Measurements from ENCODE around the gene PKN2. TPM values are rescaled to one million over a fixed set of nuclear protein-coding genes. Genes with fewer than 3 reads are reported as not detected.

PKN2 gene
- total and polyA plus RNA-seq, 2 of the 4 experiments (the other 2 are of a cell fraction): 12.7 to 22.2 TPM

DNA sequence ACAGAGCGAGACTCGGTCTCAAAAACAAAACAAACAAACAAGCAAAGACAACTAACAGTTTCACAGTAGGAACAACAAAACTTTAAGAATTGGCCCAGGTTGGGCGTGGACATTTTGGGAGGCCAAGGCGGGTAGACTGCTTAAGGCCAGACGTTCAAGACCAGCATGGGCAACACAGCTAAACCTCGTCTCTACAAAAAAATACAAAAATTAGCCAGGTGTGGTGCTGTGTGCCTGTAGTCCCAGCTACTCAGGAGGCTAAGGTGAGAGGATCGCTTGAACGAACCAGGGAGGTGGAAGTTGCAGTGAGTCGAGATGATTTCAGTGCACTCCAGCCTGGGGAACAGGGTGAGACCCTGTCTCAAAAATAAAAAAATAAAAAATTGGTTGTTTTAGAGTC lies 193.8 kb downstream of the PKN2 start:
- Histone ChIP-seq H3K27me3 (ENCODE audit: control insufficient read depth, insufficient read depth, low read length) (no peaks in the 10 kb centered on the region), H3K56ac (ENCODE audit: extremely low read depth, insufficient read depth, low read length) (no peak overlapping the region), H3K9me3 (ENCODE audit: control insufficient read depth, insufficient read depth, low read length) (no peaks in the 10 kb centered on the region), H2AFZ (replicated peaks; ENCODE audit: low read length, poor library complexity) (no peak overlapping the region), H3K4ac (ENCODE audit: low read depth, low read length) (no peak overlapping the region), H2AK9ac (replicated peaks; ENCODE audit: low read depth, low read length, poor library complexity) (no peak overlapping the region), H3K23ac (ENCODE audit: low read depth, low read length) (no peak overlapping the region), H4K8ac (ENCODE audit: low read depth in 2 of 2, low read length in 2 of 2) (no peak overlapping the region), H4K20me1 (ENCODE audit: insufficient read depth, low read length) (0 out of 2 replicates have a peak, but pooled peaks cover 5% of the 10 kb centered on the region), H3K9me1 (ENCODE audit: insufficient read depth, low read length) (no peaks in the 10 kb centered on the region), H3K9ac (ENCODE audit: low read depth, low read length) (no peak overlapping the region), H3K4me3 (ENCODE audit: insufficient read depth, low read depth, low read length) (no peak overlapping the region), H3K27ac (ENCODE audit: insufficient read depth, low read length) (peak overlapping the region; percentile 52; the same call in 1 of the 2 replicates), H3K14ac (replicated peaks; ENCODE audit: low read depth, low read length) (no peak overlapping the region), H3K18ac (ENCODE audit: low read depth, low read length) (no peak overlapping the region), H4K91ac (ENCODE audit: insufficient read depth, low read depth, low read length) (no peak overlapping the region), H3K79me1 (ENCODE audit: low read depth in 1 of 2, low read length in 2 of 2) (peaks cover 29 to 45% of the 10 kb centered on the region in 2 experiments), H3K4me1 (ENCODE audit: control insufficient read depth, insufficient read depth, low read length) (peaks cover 12% of the 10 kb centered on the region; the same call in 1 of the 2 replicates), H3K4me2 (ENCODE audit: low read depth, low read length) (no peak overlapping the region), H2BK5ac (ENCODE audit: low read depth, low read length, poor library complexity, severe bottlenecking) (no peak overlapping the region), H2BK120ac (ENCODE audit: low read depth, low read length) (no peak overlapping the region), H2BK15ac (ENCODE audit: low read depth, low read length) (no peak overlapping the region), H4K5ac (ENCODE audit: low read depth, low read length) (no peak overlapping the region; the same call in 1 of the 2 replicates), H3K36me3 (ENCODE audit: control insufficient read depth, insufficient read depth, low read length) (peaks cover 11% of the 10 kb centered on the region), H2BK20ac (ENCODE audit: low read depth, low read length) (no peak overlapping the region), H2AK5ac (ENCODE audit: low read depth, low read length) (no peak overlapping the region)
- CTCF ChIA-PET: interaction anchor here (0.7 to 1.2 kb wide), 2 partner anchors 10 to 18 kb away, joined by 3 read pairs; no protein-coding TSS in a partner anchor
- no CpG with 5 or more reads among the region's 9 CpGs for WGBS, 2 experiments (ENCODE audit: extremely low coverage in 2 of 2, insufficient read length in 1 of 2)
- no TSS peak for BruUV-seq (replicated peaks)
- TF ChIP-seq, protein P1, sequence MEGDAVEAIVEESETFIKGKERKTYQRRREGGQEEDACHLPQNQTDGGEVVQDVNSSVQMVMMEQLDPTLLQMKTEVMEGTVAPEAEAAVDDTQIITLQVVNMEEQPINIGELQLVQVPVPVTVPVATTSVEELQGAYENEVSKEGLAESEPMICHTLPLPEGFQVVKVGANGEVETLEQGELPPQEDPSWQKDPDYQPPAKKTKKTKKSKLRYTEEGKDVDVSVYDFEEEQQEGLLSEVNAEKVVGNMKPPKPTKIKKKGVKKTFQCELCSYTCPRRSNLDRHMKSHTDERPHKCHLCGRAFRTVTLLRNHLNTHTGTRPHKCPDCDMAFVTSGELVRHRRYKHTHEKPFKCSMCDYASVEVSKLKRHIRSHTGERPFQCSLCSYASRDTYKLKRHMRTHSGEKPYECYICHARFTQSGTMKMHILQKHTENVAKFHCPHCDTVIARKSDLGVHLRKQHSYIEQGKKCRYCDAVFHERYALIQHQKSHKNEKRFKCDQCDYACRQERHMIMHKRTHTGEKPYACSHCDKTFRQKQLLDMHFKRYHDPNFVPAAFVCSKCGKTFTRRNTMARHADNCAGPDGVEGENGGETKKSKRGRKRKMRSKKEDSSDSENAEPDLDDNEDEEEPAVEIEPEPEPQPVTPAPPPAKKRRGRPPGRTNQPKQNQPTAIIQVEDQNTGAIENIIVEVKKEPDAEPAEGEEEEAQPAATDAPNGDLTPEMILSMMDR (conservative IDR thresholded peaks at IDR 0.05; ENCODE audit: low read depth, low read length): no peak
- no peak for TF ChIP-seq MXI1 (IDR thresholded peaks at IDR 0.05; ENCODE audit: borderline replicate concordance, low read depth, low read length)
- TF ChIP-seq MAZ (IDR thresholded peaks at IDR 0.05; ENCODE audit: borderline replicate concordance, low read depth, low read length): no peak
- no peak for TF ChIP-seq MAFK (IDR thresholded peaks at IDR 0.05; ENCODE audit: low read depth, low read length)
- ATAC-seq (ENCODE audit: low read depth) (no peak), DNase-seq (no peak)
- dilution Hi-C loops (cut with HindIII; ENCODE audit: low sequenced_read_pairs, unreplicated experiment): no loop called here
- intact Hi-C loops (cut with micrococcal nuclease): loop anchor here (1.0 to 2.0 kb wide), 4 partner anchors 142 to 270 kb away; partner anchors contain the start of gene PKN2
- POLR2A ChIA-PET (ENCODE audit: unreplicated experiment): interaction anchor here (0.7 kb wide), 1 partner anchor 13 kb away, joined by 3 read pairs; the partner anchor contains the start of gene GTF2B
- in situ Hi-C loops (cut with MboI; ENCODE audit: low sequenced_read_pairs): loop anchor here (10.0 kb wide), 2 partner anchors 133 to 203 kb away; no protein-coding TSS in a partner anchor
